HG03342 (cell line): ENCODE data around the gene CLSTN1.
A peak's percentile ranks its signal among the peaks of the same experiment; 100 is the strongest.
"Not testable (repeated sequence)": the region's sequence is repeated elsewhere in the genome, so short reads cannot be mapped to it uniquely, and the experiment has no call there.

Experiments
- ATAC-seq: cut with Tn5 transposase; IDR thresholded peaks from one replicate; pipeline ENCODE4 v1.9.1; 2021; ENCODE audit warnings: mild to moderate bottlenecking, moderate library complexity; ENCODE audit not compliant: unreplicated experiment

CLSTN1 gene

GRCh38 chr1:9826616-9827015 is 2.9 kb upstream of the CLSTN1 start:
- ATAC-seq = no peak

- no peak for ATAC-seq
Observed at GRCh38 chr1:9826087-9826486, 2.3 kb upstream of the CLSTN1 start.

- no peak for ATAC-seq
Observed at GRCh38 chr1:9825093-9826074, 1.6 kb upstream of the CLSTN1 start.

- no peak for ATAC-seq
Observed at GRCh38 chr1:9824702-9825089, 931 bp upstream of the CLSTN1 start.

DNA sequence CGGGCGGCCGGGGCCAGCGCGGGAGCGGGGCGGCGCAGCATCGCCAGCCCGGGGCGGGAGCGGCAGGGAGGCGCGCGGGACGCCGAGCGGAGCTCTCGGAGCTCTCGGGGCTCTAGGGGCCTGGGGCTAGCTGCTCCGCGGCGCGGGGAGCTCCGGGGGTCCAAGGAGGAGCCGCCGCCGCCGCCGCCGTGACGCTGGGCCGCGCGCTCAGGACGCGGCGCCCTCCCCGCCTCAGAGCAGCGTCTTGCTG is 147 bp downstream of the CLSTN1 start:
- peak; percentile 6 for ATAC-seq

DNA sequence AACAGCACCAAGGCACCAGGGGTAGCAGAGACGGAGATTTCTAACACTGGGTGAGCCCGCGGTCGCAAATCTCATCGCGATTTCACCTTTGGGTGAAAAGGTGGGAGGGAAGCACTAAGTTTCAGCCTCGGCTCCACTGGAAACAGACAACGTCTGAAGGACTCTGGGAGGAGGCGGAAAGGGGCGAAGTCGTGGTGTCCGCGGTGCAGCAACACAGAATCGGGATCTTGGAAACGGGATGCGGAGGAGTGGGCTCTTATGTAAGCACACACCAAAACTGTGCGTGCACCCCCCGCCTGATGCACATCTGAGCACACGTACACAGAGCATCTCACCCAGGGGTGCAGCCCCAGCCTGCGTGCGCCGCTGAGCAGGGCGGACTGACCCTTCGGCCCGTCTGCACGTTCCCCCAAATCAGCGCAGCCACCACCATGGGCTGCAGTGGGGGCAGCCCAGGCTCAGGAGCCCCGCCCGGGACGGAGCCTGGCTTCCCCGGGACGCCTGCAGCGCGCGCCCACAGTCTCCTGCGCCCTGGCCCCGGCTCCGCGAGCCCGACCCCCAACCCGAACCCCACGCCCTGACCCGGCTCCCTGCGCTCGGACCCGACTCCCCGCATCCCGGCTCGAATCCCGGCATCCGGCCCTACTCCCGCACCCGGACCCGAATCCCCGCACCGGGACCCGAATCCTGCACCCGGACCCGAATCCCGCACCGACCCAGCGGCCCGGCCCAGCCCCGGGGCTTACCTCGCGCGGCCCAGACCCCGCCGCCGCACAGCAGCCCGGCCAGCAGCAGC is 670 bp downstream of the CLSTN1 start:
- no peak for ATAC-seq

- ATAC-seq = no peak
Observed at GRCh38 chr1:9822490-9822889, 1.3 kb downstream of the CLSTN1 start.

DNA sequence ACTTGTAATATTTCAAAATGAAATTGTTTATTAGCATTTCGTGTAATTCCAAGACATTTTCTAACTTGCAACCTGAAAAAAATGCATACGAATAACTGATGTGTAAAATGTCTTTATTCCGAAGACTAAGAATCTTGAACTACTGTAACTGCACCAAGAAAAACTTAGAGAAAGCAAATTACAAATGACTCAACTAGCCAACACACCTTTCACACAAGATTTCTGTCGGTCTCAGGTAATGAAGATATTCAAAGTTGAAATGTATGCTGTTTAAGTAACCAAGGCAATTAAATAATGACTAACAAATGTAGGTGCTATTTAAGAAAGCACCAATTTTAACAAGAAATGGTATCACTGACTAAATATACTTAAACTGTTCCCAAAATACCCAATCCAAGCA is 2.1 kb downstream of the CLSTN1 start:
- ATAC-seq = no peak

- no peak for ATAC-seq
Observed at GRCh38 chr1:9820521-9820920, 3.2 kb downstream of the CLSTN1 start.

DNA sequence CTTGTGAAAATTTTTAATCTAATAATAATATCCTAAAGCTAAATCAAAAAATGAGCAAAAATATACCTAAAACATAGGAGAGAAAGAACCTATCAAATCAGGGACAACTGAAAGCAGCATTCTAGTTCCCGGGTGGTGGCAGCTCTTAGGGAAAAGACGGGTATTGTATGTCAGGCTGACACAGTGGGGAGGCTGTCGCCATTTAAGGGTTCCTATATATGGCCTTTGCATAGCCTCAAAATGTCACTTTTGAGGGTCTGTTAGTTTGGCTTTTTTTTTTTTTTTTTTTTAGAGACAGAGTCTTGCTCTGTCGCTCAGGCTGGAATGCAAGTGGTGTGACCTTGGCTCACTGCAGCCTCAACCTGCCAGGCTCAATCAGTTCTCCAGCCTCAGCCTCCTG is 6.0 kb downstream of the CLSTN1 start:
- no peak for ATAC-seq

DNA sequence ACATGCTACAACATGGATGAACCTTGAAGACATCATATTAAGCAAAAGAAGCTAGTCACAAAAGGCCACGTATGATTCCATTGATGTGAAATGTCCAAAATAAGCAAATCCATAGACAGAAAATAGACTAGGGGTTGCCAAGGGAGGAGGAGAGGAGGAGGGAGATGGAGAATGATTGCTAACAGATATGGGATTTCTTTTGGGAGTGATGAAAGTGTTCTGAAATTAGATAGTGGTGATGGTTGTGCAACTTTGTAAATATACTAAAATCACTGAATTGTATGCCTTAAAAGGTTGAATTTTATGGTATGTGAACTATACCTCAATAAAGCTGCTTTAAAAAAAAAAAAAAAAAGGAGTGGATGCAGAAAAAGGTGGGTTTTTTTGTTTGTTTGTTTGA is 7.6 kb downstream of the CLSTN1 start:
- no peak for ATAC-seq

GRCh38 chr1:9815150-9815549 is 8.6 kb downstream of the CLSTN1 start:
- ATAC-seq = no peak

- no peak for ATAC-seq
Observed at GRCh38 chr1:9814619-9815018, 9.1 kb downstream of the CLSTN1 start.

DNA sequence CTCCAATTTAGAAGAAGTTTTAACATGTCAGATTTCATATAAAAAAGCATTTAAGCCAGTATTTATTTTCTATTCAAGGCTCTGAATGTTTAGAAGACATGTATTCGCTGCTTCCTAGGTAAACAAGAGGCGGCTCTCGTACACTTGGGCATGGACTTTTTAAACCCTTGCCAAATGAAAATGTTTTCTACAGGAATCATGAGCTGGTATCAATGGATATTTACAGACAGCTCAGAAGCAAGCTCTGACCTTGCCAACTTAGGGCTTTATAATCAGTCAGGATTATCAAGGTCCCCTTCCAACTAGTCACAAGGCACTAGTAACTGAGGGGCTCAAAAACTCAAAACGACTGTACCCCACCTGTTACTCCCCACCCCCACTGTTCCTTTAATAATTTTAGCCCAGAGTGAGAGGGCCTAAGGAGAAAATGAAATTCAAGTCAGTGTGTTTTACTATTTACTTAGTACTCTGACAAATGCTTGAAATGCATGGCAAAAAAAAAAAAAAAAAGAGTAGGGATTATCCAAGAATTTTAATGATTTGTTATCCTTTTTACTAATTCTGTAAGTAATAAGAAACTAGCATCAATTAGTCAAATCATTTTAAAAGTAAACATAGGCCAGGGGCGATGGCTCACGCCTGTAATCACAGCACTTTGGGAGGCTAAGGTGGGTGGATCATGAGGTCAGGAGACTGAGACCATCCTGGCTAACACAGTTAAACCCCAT is 12.4 kb downstream of the CLSTN1 start:
- ATAC-seq = no peak

- no peak for ATAC-seq
Observed at GRCh38 chr1:9809100-9809510, 14.7 kb downstream of the CLSTN1 start.

GRCh38 chr1:9808459-9808858 is 15.3 kb downstream of the CLSTN1 start:
- ATAC-seq = no peak

GRCh38 chr1:9807541-9807940 is 16.2 kb downstream of the CLSTN1 start:
- no peak for ATAC-seq

GRCh38 chr1:9805972-9806371 is 17.8 kb downstream of the CLSTN1 start:
- ATAC-seq = not testable (repeated sequence)

- ATAC-seq = no peak
Observed at GRCh38 chr1:9805006-9805508, 18.7 kb downstream of the CLSTN1 start.

- ATAC-seq = not testable (repeated sequence)
Observed at GRCh38 chr1:9803003-9803918, 20.5 kb downstream of the CLSTN1 start.
